Upper lobe of right lung (tissue), 1 donor: Measurements from ENCODE around the gene SND1. TPM values are rescaled to one million over a fixed set of nuclear protein-coding genes. Genes with fewer than 3 reads are reported as not detected.

ENCODE experiments used
- ATAC-seq: fragments of 200-7000 bp; cut with Tn5 transposase; one replicate; pipeline ENCODE4 v1.9.1; 2020; ENCODE audit warnings: mild to moderate bottlenecking, moderate library complexity
- DNase-seq: peaks from one replicate; pipeline ENCODE4 v3.0.0-alpha.2; 2020
- H3K27ac ChIP-seq: fragments of 200-600 bp; one replicate; pipeline ENCODE4 v1.8.0; 2022
- H3K27me3 ChIP-seq: fragments of 200-600 bp; one replicate; pipeline ENCODE4 v1.8.0; 2022; ENCODE audit warnings: mild to moderate bottlenecking
- H3K36me3 ChIP-seq: fragments of 200-600 bp; one replicate; pipeline ENCODE4 v1.8.0; 2022
- H3K4me1 ChIP-seq: fragments of 200-600 bp; one replicate; pipeline ENCODE4 v1.8.0; 2022
- H3K4me3 ChIP-seq: fragments of 200-600 bp; one replicate; pipeline ENCODE4 v1.8.0; 2022; ENCODE audit warnings: mild to moderate bottlenecking
- H3K9me3 ChIP-seq: fragments of 200-600 bp; one replicate; pipeline ENCODE4 v1.8.0; 2022
- intact Hi-C: fragments of 100-400 bp; cut with DNase I; formaldehyde crosslinking; loops from one replicate; pipeline ENCODE4 v1.11.0; 2022
- total RNA-seq: library from RNA; stranded (reverse); fragmentation: NEBNext Ultra II Directional; extraction: Animal tissue kit (Norgen Biotek cat#: 25700); gene quantifications from one replicate; pipeline ENCODE4 v1.2.1, GENCODE V29; 2021
- TF ChIP-seq, protein P1 (sequence below): fragments of 200-600 bp; IDR thresholded peaks from one replicate; pipeline ENCODE4 v1.8.0; 2022; ENCODE audit warnings: antibody characterized with exemption
- donor health status: DM: no; HTN: yes; CAD: no; lungs with severe emphysema.

The SND1 gene
- total RNA-seq, 1 donor from 2014 or later = 150 TPM

DNA sequence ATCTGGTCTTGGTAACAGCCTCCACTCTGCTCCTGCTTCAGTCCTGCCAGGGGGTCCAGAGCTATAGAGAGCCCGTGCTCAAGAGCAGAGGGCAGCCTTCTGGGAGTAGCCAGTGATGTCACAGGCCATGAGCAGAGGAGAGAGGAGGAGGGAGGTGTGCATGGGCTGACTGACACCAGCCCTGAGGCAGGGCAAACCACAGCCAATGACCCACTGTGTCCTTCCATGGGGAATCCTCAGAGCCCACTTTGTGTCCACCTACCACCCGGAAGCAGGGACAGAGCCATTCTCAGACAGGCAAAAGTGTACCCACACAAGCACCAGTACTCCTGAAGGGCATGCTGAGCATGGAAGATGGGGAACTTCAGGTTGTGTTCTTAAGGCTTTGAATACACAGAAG is 34.0 kb upstream of the SND1 start, which contains the start of gene PAX4:
PAX4 (minus strand) TSS at position 101 of the 400 bp plus-strand sequence. CDS start 2,214 bp downstream, outside the sequence.
- no peaks in the 10 kb centered on the region for H3K4me1 ChIP-seq
- DNase-seq (no peak), ATAC-seq (no peak)
- H3K9me3 ChIP-seq = no peaks in the 10 kb centered on the region
- no peak within 1 kb of the TSS for H3K4me3 ChIP-seq
- no peaks in the 10 kb centered on the region for H3K36me3 ChIP-seq
- H3K27ac ChIP-seq = no peak within 1 kb of the TSS
- intact Hi-C loops = no loop called here
- H3K27me3 ChIP-seq = peaks cover 43% of the 10 kb centered on the region
- TF ChIP-seq, protein P1, sequence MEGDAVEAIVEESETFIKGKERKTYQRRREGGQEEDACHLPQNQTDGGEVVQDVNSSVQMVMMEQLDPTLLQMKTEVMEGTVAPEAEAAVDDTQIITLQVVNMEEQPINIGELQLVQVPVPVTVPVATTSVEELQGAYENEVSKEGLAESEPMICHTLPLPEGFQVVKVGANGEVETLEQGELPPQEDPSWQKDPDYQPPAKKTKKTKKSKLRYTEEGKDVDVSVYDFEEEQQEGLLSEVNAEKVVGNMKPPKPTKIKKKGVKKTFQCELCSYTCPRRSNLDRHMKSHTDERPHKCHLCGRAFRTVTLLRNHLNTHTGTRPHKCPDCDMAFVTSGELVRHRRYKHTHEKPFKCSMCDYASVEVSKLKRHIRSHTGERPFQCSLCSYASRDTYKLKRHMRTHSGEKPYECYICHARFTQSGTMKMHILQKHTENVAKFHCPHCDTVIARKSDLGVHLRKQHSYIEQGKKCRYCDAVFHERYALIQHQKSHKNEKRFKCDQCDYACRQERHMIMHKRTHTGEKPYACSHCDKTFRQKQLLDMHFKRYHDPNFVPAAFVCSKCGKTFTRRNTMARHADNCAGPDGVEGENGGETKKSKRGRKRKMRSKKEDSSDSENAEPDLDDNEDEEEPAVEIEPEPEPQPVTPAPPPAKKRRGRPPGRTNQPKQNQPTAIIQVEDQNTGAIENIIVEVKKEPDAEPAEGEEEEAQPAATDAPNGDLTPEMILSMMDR = no peak

DNA sequence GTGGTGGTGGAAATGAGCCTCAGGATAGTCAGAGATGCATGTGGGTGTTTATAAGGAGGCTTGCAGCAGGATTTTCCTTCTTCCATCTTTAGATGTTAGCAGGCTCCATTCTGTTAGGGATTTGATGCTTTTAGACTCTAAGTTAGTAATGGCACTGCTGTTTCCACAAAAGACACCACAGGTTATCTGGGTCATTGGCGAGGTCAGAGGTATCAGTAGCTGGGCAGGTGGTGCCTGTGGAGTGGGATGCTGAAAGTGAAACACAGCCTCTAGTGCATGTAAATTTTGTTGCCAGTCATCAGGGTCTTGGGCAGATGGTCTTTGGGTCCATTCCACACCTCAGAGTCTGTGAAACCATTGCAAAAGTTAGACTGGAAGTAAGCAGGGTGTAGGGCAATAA is 33.2 kb upstream of the SND1 start:
- Histone ChIP-seq H3K27ac (no peak overlapping the region), H3K36me3 (no peaks in the 10 kb centered on the region), H3K4me3 (no peak overlapping the region), H3K9me3 (no peaks in the 10 kb centered on the region), H3K4me1 (no peaks in the 10 kb centered on the region), H3K27me3 (peaks cover 43% of the 10 kb centered on the region)
- intact Hi-C loops = no loop called here
- ATAC-seq (no peak), DNase-seq (no peak)
- TF ChIP-seq, protein P1 = no peak

DNA sequence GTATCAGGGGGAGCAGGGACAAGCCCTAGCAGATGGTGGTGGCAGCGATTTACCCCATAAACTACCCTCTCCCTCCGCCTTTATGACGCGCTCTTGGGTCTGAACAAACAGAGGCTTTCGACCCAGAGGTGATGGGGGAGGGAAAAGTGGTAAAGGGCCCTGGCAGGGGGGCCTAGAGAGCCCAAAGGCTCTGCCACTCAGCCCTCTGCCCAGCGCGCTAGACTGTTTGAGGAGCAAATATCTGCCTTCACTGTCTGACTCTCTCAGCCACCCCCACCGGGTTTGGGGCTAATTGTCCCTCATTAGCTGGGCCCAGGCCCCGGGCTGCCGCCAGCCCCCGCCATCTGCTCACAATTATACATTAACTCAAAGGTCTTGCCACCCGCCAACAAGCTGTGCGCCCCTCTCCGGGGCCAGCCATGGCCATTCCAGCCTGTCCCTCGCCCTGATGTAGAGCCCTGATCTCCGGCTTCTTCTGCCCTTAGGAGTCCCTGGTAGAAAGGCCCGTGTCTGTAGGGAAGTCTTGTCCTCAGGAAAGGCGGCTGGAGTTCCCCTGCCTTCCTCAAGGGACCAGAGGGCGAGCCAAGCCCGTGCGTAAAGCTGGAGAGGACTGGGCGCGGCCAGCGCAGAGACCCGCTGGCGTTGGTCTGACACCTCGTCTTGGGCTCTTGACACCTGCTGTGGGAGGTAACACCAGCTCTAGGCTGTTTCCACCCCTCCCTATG is 32.2 kb upstream of the SND1 start:
- H3K27me3 ChIP-seq = peaks cover 43% of the 10 kb centered on the region
- no peak for ATAC-seq
- no peak overlapping the region for H3K4me3 ChIP-seq
- no peaks in the 10 kb centered on the region for H3K9me3 ChIP-seq
- intact Hi-C loops = no loop called here
- no peaks in the 10 kb centered on the region for H3K36me3 ChIP-seq
- no peaks in the 10 kb centered on the region for H3K4me1 ChIP-seq
- no peak for DNase-seq
- H3K27ac ChIP-seq = no peak overlapping the region
- TF ChIP-seq, protein P1 = no peak

DNA sequence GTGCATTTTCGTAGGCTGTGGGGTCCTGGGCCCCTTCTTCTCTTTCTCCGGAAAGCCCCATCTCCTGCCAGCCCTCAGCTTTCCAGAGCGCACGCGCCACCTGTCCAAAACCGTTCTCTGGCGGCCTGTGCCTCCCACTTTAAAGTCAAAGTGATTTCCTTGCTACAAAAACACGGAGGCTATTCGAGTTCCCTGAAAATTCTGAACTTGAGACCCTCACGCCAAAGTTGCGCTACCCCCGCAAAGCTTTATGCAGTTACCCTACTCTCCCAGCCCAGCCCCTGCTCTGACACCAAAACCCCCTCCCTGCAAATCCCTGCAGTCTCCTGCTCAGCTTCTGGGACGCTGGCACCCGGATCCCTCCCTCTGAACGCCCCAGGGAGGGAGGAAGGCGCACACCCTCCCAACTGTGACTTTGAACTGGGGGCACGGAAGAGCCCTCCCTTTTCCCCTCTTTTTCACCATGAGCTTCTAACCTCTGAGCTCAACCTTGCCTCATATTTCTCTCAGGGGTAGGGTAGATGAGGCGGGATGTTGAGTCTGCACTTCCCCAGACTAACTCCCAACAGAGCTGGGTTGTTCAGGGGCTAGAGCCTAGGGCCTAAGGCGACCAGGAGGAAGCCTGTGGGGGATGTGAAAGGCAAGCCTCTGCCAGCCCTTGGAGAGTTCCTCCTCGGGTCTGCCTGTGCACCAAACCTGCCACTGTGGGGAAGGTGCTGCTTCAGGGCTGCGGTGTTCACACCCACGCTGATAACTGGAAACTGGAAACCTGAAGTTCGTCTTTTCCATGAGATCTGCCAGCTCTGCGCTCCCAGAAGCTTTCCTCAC is 31.4 kb upstream of the SND1 start:
- Histone ChIP-seq H3K36me3 (no peaks in the 10 kb centered on the region), H3K4me1 (no peaks in the 10 kb centered on the region), H3K4me3 (no peak overlapping the region), H3K9me3 (no peaks in the 10 kb centered on the region), H3K27me3 (peaks cover 43% of the 10 kb centered on the region), H3K27ac (no peak overlapping the region)
- TF ChIP-seq, protein P1 = no peak
- intact Hi-C loops = no loop called here
- DNase-seq (no peak), ATAC-seq (no peak)

DNA sequence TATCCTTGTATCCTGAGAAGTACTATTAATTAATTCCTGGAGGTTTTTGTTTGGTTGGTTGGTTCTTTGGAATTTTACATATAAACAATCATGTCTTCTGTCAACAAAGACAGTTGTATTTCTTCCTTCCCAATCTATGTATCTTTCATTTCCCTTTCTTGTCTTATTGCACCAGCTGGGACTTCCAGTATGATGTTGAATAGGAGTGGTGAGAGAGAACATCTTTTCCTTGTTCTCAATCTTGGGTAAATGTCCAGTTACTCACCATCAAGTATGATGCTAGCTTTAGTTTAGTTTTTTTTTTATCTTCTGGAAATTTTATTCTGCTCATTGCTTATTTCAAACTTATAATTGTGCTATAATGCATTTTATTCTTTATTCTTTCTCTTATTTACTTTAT is 26.7 kb upstream of the SND1 start:
- no peaks in the 10 kb centered on the region for H3K9me3 ChIP-seq
- no peaks in the 10 kb centered on the region for H3K4me1 ChIP-seq
- ATAC-seq (no peak), DNase-seq (no peak)
- no peaks in the 10 kb centered on the region for H3K36me3 ChIP-seq
- no peak overlapping the region for H3K4me3 ChIP-seq
- no peak overlapping the region for H3K27ac ChIP-seq
- peaks cover 12% of the 10 kb centered on the region for H3K27me3 ChIP-seq
- intact Hi-C loops = no loop called here
- TF ChIP-seq, protein P1 = no peak
